GM21526 (cell line): ENCODE results near the gene SKIDA1.

Source experiments
- ATAC-seq: cut with Tn5 transposase; IDR thresholded peaks from one replicate; pipeline ENCODE4 v1.9.1; 2021; ENCODE audit warnings: moderate library complexity; ENCODE audit not compliant: unreplicated experiment, low FRiP score

The SKIDA1 gene

DNA sequence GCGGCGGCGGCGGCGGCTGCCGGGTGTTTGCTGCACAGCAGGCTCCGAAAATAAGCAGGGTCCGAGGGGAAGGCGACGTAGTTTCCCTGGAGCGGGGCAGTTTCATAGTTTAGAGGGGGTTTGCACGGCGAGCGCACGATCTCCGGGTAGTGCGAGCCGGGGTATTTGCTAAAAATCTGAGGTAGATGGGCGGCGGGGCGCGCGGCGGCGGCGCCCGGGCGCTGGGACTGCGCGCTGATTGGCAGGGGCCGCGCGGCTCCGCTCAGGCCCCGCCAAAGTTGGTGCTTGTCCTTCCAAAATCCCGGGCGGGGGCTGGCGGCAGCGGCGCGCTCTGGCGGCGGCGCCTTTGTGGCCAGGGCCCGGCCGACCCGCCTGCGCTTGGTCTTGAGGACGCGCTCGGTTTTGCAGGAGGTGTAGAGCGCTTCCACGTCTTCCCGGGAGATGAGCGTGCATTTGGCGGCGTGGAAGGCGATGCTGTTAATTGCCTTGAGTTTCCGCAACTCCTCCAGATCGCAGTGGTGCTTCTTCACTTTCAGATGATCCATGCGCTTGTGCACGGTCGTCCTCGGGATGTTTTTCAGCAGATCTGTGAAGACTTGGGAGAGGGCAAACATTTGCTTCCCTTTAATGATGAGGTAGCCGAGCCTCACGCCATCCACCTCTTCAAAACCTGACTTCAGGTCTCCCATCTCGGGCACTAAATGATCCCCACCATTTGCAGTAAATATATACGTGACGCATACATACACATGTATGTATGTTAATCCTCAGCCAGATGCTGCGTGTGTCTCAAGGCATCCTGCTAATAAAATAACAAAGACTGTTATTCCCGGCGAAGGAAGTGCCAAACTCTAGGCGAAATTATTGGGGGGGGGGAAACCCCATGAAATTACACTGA is 8.1 kb downstream of the SKIDA1 start:
- peak; percentile 69 for ATAC-seq

GRCh38 chr10:21516242-21517131 is 9.0 kb downstream of the SKIDA1 start:
- peak; percentile 69 for ATAC-seq

DNA sequence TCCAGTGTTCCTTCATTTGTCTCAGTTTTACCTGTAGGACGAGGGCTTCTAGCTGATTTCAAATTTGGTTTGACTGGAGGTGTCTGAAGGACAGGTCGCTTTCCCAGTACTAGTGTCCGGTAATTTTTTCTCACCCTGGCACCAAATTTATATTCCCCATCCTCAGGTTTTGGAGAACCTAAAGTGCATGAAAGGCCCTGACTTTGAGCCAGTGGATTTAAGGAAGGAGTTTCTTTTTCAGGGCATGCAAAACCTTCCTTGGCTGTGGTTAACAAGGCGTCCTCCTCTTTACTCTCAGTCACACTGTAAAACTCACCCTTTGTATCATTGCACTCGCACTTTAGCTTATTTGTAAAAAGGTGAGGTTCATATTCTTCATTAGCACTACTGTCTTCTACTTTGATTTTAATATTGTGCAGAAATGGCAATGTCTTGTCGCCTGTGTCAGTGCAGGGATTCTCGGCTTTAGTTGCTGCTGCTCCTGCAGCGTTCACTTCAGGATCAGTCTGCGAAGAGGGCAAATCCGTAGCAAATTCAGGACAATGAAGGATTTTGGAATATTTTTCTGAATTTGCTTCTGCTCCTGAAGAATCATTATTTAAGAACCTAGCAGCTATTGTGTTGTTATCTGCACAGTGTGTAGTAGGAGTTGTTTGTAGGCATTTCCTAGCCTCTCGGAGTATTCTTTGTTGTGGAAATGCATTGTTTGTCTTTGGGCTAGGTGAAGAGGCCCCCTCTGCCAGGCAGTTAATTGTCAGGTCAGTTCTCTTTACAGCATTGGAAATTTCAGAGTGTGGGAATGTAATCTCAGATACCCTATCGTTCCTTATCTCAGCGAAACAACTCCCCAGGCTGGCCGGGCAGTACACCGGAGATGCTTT is 9.9 kb downstream of the SKIDA1 start:
- ATAC-seq, result no peak

DNA sequence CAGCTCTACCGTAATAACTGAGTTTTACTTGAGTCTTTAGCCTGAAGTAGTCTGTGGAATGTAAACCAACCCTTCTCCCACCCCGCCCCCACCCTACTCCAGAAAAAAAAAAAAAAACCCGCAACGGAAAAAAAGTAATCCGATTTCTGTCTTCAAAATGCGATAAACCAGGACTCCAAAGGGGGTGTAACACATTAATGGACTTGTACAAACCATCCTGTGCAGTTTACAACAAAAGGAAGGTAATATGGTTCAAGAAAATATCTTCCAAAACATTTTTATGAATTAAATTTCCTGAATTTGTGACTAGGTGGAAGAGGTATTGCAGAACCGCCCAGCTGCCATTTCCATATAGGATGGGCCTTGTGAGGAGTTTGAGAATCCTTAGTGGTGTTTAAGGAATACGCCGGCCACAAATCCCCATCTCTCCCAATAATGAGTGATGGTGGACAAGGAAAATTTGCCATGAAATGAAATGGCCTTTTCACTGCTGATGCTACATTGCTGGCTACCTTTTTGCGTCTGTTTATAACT is 10.6 kb downstream of the SKIDA1 start:
- ATAC-seq, result no peak

DNA sequence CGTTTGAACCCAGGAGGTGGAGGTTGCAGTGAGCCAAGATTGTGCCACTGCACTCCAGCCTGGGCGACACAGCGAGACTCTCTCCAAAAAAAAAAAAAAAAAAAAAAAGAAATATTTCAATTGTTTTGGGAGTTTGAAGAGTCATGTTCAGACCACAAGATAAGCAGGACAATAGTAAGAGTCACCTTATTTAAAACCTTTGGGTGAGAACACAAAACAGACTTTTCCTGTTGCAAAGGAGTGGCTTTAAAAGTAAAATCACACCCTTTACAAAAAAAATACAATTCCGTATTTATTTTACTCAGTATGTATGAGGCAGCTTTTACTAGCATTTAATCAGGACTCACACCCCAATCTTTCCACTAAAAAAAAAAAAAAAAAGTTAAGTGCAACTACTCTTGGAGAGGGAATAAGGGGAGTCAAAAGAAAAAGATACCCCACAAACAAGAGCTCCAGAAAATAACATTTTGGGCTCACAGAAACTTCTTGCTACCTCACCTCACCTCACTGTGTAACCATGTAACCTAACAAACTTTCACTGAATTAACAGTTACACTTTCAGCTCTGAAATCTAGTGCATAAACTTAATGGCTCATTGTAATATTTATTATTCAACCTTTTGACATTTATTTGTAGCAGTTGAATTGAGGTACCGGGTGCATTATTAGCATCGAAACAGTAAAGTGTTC is 11.2 kb downstream of the SKIDA1 start:
- no peak for ATAC-seq

DNA sequence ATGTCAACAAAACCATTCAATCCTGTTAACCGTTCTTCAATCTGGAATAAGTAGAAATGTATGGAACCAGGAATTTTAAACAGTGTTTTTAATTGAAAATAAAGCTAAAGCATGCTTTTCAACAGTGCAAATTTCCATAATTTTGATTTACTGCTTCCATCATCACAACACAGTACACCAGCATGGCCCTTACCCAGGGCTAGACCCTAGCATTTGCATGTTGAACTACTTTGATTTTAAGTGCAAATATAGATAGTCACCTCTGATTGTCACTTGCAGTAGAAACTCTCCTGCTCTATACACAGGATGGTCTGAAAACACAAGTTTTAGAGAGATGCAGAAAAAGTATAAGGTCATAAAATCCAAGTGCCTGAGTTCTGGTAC is 12.1 kb downstream of the SKIDA1 start:
- no peak for ATAC-seq

DNA sequence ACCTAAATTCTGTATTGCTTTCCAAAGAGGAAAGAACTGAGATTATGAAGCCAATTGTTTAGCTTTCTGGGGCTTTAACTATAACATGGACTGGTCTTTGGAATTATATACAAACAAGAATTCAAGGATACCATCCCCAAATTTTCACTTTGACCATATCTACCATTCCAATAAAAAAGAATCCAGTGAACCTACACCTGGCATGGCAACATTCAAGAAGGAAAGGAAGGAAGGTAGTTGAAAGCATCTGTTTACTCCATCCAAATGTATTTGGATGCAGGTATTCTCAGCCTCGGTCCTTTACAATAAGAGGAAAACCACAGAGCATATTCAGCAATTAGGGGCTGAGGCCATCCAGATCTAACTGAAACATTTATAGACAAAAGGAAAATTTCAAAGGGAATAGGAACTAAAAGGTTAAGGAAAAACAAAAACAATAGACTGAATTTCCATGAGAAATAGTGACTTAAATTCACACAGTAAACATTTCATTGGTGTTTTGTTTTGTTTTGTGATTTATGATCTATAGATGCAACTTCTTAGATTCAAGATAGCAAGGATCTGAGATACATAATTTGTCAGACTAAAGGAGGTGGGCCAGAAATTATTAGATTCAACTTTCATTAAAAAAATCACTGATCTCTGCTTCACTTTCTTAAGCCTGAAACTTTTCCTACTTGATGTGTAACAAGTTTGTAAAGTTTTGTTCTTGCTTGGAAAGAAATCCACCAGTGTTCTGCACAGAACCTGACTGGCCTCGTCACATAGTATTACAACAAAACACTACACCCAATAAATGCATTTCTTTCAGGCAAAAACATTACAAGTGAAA is 12.7 kb downstream of the SKIDA1 start:
- ATAC-seq, result no peak

DNA sequence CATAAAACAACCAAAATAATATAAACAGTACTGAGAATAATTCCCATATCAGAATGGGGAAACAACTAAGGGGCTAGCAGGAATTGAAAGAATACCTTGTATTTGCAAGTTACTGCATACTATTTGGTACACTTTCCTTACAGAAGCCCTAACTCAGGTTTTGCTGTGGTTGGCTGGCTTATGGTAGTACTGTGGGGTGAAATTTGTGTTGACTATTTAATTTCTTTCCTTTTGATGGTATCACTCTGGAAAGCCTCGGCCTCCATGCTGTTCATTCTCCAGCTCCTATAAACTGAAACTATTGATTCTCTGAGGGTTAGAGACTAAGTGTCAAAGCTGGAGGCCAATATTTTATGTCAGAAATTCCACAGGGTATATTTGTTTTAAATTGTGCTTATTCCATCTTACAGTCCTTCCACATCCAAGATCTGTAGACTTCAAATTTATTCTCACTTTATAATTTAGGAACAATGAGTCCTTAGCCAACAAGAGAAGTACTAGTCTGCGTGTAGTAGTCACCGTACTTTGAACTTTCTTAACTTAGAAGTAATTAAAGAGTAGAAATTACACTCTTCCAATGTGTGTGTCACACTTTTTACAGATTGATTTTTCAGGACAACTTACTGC is 13.4 kb downstream of the SKIDA1 start:
- no peak for ATAC-seq

GRCh38 chr10:21511095-21511570 is 14.3 kb downstream of the SKIDA1 start:
- no peak for ATAC-seq

DNA sequence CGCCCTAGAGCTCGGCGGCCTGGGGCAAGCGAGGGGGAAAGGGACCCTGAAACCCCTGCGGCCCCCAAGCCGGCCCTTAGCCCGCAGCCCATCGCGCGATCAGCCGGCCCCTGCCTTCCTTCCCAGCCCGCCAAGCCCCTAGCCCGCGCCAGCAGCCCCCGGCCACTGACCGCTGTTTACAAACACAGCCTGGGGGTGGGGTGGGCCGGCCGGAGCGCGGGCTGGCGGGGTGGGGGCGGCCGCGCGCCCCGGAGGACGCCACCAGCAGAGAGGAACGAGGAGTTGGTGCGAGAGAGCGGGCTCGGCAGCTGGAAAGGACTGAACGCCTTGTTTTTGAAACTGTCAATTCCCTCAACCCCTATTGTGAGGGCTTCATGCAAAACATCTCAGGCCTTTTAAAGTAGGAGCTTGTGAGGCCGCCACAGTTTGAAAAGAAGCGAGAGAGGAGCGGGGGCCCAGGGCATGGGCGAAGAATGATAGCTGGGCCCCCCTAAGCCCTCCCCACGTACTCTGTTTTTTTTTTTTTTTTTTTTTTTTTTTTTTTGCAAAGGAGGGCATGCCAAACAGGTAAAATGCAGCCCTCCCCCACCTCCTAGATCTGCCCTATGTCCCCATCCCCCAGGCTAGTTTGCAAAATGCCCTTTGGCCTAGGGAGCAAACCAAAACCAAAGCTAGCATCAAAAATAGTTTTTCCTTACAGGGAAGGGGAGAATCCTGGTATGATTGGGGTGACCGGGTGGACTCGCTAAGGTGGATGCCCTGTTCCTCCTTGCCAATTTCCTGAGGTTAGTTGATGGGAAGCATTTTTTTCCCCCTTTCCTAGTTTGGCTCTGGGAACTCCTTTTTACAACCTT is 15.0 kb downstream of the SKIDA1 start:
- ATAC-seq, result no peak

- no peak for ATAC-seq
These were observed 15.9 kb downstream of the SKIDA1 start for GRCh38 chr10:21509341-21510240.

DNA sequence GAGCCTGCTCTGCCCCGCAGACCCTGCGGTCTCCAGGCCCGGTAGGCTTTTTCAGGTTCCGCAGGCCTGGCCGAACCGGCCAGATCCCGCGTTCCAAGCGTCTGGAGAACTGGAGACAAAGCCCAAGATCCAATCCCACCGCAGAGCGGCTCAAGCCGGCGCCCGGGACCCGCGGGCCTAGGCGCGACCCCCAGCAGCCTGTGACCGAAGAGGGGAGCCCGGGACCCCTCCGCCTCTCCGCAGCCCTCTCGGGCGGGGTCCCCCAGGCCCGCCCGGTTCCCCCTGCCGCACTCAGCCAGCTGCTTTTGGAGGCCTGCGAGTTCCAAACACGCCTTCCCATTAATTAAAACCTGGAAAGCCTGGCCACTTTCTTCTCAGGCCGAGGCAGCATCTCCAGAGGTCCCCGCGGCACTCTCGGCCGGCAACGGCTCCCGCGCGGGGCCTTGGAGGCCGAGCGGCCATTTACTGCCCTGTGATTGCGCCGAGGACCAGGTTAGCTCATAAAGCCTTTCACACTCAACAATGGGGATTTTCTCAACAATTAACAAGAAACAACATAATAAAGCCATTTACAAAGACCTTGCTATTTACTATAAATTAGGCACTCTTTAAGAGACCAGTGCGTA is 16.7 kb downstream of the SKIDA1 start:
- no peak for ATAC-seq

- no peak for ATAC-seq
These were observed 18.3 kb downstream of the SKIDA1 start for GRCh38 chr10:21507150-21507549.

DNA sequence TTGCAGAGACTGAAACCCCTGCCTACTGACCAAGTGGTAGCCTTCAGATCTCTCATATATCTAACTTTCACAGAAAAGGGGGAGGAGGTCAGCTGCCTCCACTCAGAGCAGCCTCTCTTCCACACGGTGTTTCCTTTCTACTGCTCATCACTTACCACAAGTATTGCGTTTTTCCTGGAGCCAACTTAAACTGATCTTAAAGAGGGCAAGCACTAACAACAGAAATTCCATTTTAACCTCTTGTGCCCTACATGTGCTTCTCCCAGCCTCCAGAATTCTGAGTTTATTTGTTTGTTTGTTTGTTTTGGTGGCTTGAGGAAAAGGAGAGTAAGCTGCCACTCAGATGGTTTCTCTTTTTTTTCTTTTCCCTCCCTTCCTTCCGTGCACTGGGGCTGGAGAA is 19.1 kb downstream of the SKIDA1 start:
- no peak for ATAC-seq

DNA sequence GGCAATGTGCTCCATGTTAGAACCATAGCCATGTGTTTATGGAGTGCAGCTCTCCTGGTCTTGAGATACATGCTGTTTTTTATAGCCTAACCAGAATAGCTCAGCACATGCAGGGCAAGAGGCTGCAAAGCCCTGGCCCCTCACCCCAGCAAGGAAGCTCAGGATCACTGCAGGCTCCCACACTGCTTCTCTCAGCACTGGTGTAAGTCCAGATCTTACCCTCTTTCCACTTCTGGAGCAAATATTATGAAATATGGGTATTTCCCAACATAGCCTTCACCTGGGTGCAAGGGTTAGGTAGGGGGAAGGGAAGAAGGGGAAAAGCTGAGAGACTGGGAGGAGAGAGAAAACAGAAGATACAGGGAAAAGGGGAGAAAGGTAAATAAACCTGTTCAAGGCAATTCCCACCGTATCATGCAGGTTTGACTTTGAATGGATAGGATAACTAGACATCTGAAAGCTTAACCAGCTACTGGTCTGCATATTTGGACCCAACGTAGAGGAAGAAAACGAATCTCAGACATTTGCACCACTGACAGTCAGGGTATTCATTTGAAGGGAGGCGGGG is 19.7 kb downstream of the SKIDA1 start:
- ATAC-seq, result no peak

DNA sequence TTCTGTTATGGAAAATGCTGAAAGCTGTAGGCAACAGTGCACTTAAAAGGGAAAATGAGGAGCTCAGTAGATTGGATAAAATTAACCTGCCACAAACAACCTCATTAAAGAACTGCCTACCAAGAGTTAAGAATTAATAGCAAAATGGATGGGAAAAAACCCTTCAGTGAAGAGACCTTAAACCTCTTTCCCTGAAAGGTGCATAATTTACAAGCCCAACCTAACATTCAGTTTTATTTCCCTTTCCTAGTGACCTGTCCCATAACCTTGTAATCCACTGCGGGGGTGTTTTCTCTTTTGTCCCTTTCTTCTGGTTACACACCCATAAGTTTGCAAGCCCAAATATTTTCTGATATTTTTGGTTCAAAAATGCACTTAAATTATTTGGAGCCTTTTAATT is 21.9 kb downstream of the SKIDA1 start:
- no peak for ATAC-seq
